GM12878 (cell line): ENCODE results near the gene PSENEN. TPM values are rescaled to one million over a fixed set of nuclear protein-coding genes. Genes with fewer than 3 reads are reported as not detected.

Source experiments
- ASH2L ChIP-seq: fragments of 300-600, 200-600 bp; sonication (generic); IDR thresholded peaks from 2 replicates; pipeline ENCODE4 v1.6.1; 2017; ENCODE audit warnings: low read depth, mild to moderate bottlenecking, borderline replicate concordance
- BCL3 ChIP-seq: IDR thresholded peaks from 2 replicates; pipeline ENCODE4 v1.6.1; 2011; ENCODE audit warnings: borderline replicate concordance, low read depth, mild to moderate bottlenecking, moderate library complexity, low read length; ENCODE audit not compliant: insufficient read depth, poor library complexity, severe bottlenecking
- DPF2 ChIP-seq: fragments of 450-650 bp; IDR thresholded peaks from 2 replicates; pipeline ENCODE4 v1.6.1; 2017; ENCODE audit warnings: mild to moderate bottlenecking
- ELK1 ChIP-seq: IDR thresholded peaks from 2 replicates; pipeline ENCODE4 v1.6.1; 2012; ENCODE audit warnings: low read depth, low read length, improper control_type of control experiment
- FOS ChIP-seq: IDR thresholded peaks from 3 replicates; pipeline ENCODE4 v1.6.1; 2011; ENCODE audit warnings: borderline replicate concordance; ENCODE audit not compliant: insufficient read length; ENCODE audit errors: extremely low read depth
- FOXK2 ChIP-seq: fragments of 450-650 bp; IDR thresholded peaks from 2 replicates; pipeline ENCODE4 v1.6.1; 2017; ENCODE audit warnings: mild to moderate bottlenecking, moderate library complexity
- GATAD2B ChIP-seq: fragments of 450-650 bp; conservative IDR thresholded peaks from 2 replicates; pipeline ENCODE4 v1.6.1; 2017; ENCODE audit warnings: low read depth, mild to moderate bottlenecking, moderate library complexity
- HSF1 ChIP-seq: fragments of 150-350 bp; IDR thresholded peaks from 2 replicates; pipeline ENCODE4 v1.6.1; 2014; ENCODE audit warnings: mild to moderate bottlenecking, low read depth, low read length
- IRF5 ChIP-seq: fragments of 450-650 bp; IDR thresholded peaks from 2 replicates; pipeline ENCODE4 v1.6.1; 2017; ENCODE audit warnings: borderline replicate concordance
- LARP7 ChIP-seq: fragments of 450-650 bp; IDR thresholded peaks from 2 replicates; pipeline ENCODE4 v1.6.1; 2017; ENCODE audit warnings: mild to moderate bottlenecking
- MAX ChIP-seq: IDR thresholded peaks from 2 replicates; pipeline ENCODE4 v1.6.1; 2012; ENCODE audit warnings: low read depth, low read length, improper control_type of control experiment
- MTA3 ChIP-seq: IDR thresholded peaks from 2 replicates; pipeline ENCODE4 v1.6.1; 2012; ENCODE audit warnings: low read length, inconsistent platforms, borderline replicate concordance
- POLR2AphosphoS2 ChIP-seq: IDR thresholded peaks from 2 replicates; pipeline ENCODE4 v1.6.1; 2011; ENCODE audit warnings: low read depth, mild to moderate bottlenecking, low read length, improper control_type of control experiment, moderate library complexity
- RCOR1 ChIP-seq: conservative IDR thresholded peaks from 2 replicates; pipeline ENCODE4 v1.6.1; 2012; ENCODE audit warnings: low read depth, low read length, improper control_type of control experiment
- SMARCA5 ChIP-seq: fragments of 450-650 bp; IDR thresholded peaks from 2 replicates; pipeline ENCODE4 v1.6.1; 2017; ENCODE audit warnings: mild to moderate bottlenecking
- SUZ12 ChIP-seq: fragments of 200-600 bp; sonication (generic); IDR thresholded peaks from one replicate; pipeline ENCODE4 v1.6.1; 2018; ENCODE audit warnings: antibody characterized with exemption, mild to moderate bottlenecking; ENCODE audit not compliant: unreplicated experiment
- ZSCAN29 ChIP-seq: fragments of 450-650 bp; IDR thresholded peaks from 2 replicates; pipeline ENCODE4 v1.6.1; 2017; ENCODE audit warnings: mild to moderate bottlenecking, moderate library complexity
- polyA plus RNA-seq, 11 experiments: library from polyadenylated mRNA; depleted of rRNA in 4 of 11; unstranded in 6 of 11; stranded (reverse) in 5 of 11; fragments of >200 nt; fragmentation: Nextera tagmentation in 4 of 11; fragmentation: Illumina TruSeq in 1 of 11; extraction: Ambion mirVana in 4 of 11; extraction: Trizol in 1 of 11; gene quantifications; 1 replicate in 1 of 11; 2 replicates in 10 of 11; pipeline versions ENCODE4 v1.2.1 to v1.2.3, GENCODE V29; 2011 to 2016; ENCODE audit warnings: inconsistent platforms in 2 of 11, missing spikeins in 2 of 11, low read depth in 1 of 11
- total RNA-seq, 4 experiments: library from RNA; depleted of rRNA in 3 of 4; stranded (reverse); fragments of >200 nt in 3 of 4; fragmentation: Illumina TruSeq in 1 of 4; extraction: Trizol in 1 of 4; gene quantifications; 2 replicates each; pipeline versions ENCODE4 v1.2.1 to v1.2.3, GENCODE V29; 2013 to 2021
- TF ChIP-seq, protein P1 (sequence below): IDR thresholded peaks from 2 replicates; pipeline ENCODE4 v1.6.1; 2012; ENCODE audit warnings: improper control_type of control experiment, low read depth, low read length; ENCODE audit not compliant: insufficient replicate concordance

Gene PSENEN
- total and polyA plus RNA-seq, 10 of the 15 experiments (the other 5 are each of a cell fraction or from before 2014, with no cell fraction given) = 14.4 to 178 (median 43.5) TPM

DNA sequence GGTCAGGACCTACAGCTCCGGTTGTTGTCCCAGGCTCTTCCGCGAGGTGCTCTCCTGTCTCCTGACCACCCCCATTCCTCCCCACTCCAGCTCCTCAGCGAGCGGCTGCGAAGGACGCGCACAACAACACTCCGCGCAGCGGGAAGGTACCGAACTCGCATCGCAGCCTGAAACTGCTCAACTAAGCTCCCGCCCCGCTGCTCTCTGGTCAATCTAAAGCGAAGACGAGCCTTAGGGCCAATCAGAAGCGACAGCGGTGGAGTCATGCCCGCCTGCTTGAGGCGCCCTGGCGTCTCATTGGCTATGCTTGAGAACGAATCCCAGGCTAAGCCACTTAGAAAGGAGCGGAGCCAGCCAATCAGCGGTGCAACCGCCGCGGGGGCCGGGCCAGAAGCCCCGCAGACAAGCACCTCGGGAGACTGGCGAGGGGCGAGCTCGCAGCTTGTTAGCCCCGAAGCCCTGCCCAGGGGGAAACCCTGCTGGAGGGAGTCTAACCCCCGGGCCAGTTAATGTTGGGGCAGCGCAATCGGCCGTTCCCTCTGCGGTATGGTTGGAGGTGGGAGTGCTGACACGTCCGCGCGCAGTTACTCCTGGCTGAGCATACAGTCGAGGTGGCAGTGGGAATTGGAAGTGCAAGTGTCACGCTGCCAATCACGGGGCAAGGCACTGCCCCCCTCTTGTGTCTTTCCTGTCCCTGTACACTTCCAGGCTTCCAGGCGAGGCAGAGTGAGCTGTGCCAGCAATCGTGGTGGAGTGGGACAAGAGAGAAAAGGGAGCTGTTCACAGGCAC lies 43.0 kb upstream of the PSENEN start (continued):
- TF ChIP-seq ELK1 = no peak
- TF ChIP-seq ZSCAN29 = no peak
- TF ChIP-seq, protein P1, sequence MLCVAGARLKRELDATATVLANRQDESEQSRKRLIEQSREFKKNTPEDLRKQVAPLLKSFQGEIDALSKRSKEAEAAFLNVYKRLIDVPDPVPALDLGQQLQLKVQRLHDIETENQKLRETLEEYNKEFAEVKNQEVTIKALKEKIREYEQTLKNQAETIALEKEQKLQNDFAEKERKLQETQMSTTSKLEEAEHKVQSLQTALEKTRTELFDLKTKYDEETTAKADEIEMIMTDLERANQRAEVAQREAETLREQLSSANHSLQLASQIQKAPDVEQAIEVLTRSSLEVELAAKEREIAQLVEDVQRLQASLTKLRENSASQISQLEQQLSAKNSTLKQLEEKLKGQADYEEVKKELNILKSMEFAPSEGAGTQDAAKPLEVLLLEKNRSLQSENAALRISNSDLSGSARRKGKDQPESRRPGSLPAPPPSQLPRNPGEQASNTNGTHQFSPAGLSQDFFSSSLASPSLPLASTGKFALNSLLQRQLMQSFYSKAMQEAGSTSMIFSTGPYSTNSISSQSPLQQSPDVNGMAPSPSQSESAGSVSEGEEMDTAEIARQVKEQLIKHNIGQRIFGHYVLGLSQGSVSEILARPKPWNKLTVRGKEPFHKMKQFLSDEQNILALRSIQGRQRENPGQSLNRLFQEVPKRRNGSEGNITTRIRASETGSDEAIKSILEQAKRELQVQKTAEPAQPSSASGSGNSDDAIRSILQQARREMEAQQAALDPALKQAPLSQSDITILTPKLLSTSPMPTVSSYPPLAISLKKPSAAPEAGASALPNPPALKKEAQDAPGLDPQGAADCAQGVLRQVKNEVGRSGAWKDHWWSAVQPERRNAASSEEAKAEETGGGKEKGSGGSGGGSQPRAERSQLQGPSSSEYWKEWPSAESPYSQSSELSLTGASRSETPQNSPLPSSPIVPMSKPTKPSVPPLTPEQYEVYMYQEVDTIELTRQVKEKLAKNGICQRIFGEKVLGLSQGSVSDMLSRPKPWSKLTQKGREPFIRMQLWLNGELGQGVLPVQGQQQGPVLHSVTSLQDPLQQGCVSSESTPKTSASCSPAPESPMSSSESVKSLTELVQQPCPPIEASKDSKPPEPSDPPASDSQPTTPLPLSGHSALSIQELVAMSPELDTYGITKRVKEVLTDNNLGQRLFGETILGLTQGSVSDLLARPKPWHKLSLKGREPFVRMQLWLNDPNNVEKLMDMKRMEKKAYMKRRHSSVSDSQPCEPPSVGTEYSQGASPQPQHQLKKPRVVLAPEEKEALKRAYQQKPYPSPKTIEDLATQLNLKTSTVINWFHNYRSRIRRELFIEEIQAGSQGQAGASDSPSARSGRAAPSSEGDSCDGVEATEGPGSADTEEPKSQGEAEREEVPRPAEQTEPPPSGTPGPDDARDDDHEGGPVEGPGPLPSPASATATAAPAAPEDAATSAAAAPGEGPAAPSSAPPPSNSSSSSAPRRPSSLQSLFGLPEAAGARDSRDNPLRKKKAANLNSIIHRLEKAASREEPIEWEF = no peak
- peak; percentile 72 for TF ChIP-seq SMARCA5
- TF ChIP-seq GATAD2B = peak; percentile 48; the same call in 1 of the 2 replicates
- no peak for TF ChIP-seq FOXK2
- peak; percentile 98 for TF ChIP-seq FOS
- TF ChIP-seq RCOR1 = no peak
- no peak for TF ChIP-seq ASH2L
- peak; percentile 100 for TF ChIP-seq DPF2
- TF ChIP-seq IRF5 = no peak
- no peak for TF ChIP-seq MTA3
- TF ChIP-seq BCL3 = no peak
- no peak for TF ChIP-seq HSF1
- TF ChIP-seq SUZ12 = no peak
- TF ChIP-seq MAX = 0 out of 2 replicates have a peak, but pooled peaks have one; percentile 4
- peak; percentile 71; the same call in 1 of the 2 replicates for TF ChIP-seq POLR2AphosphoS2
- peak; percentile 40; the same call in 1 of the 2 replicates for TF ChIP-seq LARP7
